BLaER1 (cell line): ENCODE measurements around the gene CENPH.
"Not testable (repeated sequence)": the region's sequence is repeated elsewhere in the genome, so short reads cannot be mapped to it uniquely, and the experiment has no call there.

ENCODE experiments used
- H3K27ac ChIP-seq: shearing (Covaris generic); formaldehyde crosslinking; 2 replicates; pipeline ENCODE4 v1.8.1; 2022
- H3K27me3 ChIP-seq: shearing (Covaris generic); formaldehyde crosslinking; 2 replicates; pipeline ENCODE4 v1.8.1; 2022
- H3K36me3 ChIP-seq: shearing (Covaris generic); formaldehyde crosslinking; 2 replicates; pipeline ENCODE4 v1.8.1; 2022
- H3K4me1 ChIP-seq: shearing (Covaris generic); formaldehyde crosslinking; 2 replicates; pipeline ENCODE4 v1.8.1; 2022
- H3K4me2 ChIP-seq: shearing (Covaris generic); formaldehyde crosslinking; 2 replicates; pipeline ENCODE4 v1.8.1; 2022
- H3K4me3 ChIP-seq: shearing (Covaris generic); formaldehyde crosslinking; 2 replicates; pipeline ENCODE4 v1.8.1; 2022
- H3K9ac ChIP-seq: shearing (Covaris generic); formaldehyde crosslinking; 2 replicates; pipeline ENCODE4 v1.8.1; 2022
- H3K9me3 ChIP-seq: shearing (Covaris generic); formaldehyde crosslinking; 2 replicates; pipeline ENCODE4 v1.8.1; 2022
- H4K20me1 ChIP-seq: shearing (Covaris generic); formaldehyde crosslinking; 2 replicates; pipeline ENCODE4 v1.8.1; 2022
- Cebpa-rat ChIP-seq: shearing (Covaris generic); IDR thresholded peaks from 2 replicates; pipeline ENCODE4 v1.8.1; 2022

CENPH gene

GRCh38 chr5:69166686-69167492 is 22.5 kb upstream of the CENPH start, which contains the start of gene CCNB1:
Gene CCNB1, plus strand, starts transcription at chr5:69167150. Its CDS starts 113 bp downstream, at chr5:69167263.
- TF ChIP-seq Cebpa-rat: no peak
- Histone ChIP-seq H3K27me3 (no peaks in the 10 kb centered on the region), H3K9ac (peak within 1 kb of the TSS; percentile 86), H3K27ac (peak within 1 kb of the TSS; percentile 84), H4K20me1 (no peaks in the 10 kb centered on the region), H3K36me3 (peaks cover 42% of the 10 kb centered on the region), H3K4me2 (peak within 1 kb of the TSS; percentile 87), H3K4me1 (peaks cover 28% of the 10 kb centered on the region), H3K4me3 (peak within 1 kb of the TSS; percentile 77), H3K9me3 (peaks cover 25% of the 10 kb centered on the region)

- peaks cover 28% of the 10 kb centered on the region for H3K4me1 ChIP-seq
- peak overlapping the region; percentile 86 for H3K9ac ChIP-seq
- peaks cover 48% of the 10 kb centered on the region for H3K36me3 ChIP-seq
- peak overlapping the region; percentile 87 for H3K4me2 ChIP-seq
- TF ChIP-seq Cebpa-rat: no peak
- H3K9me3 ChIP-seq: peaks cover 25% of the 10 kb centered on the region
- H3K4me3 ChIP-seq: peak overlapping the region; percentile 77
- H4K20me1 ChIP-seq: no peaks in the 10 kb centered on the region
- no peaks in the 10 kb centered on the region for H3K27me3 ChIP-seq
- H3K27ac ChIP-seq: peak overlapping the region; percentile 84
These were observed 21.9 kb upstream of the CENPH start for GRCh38 chr5:69167493-69167855.

- H3K4me3 ChIP-seq: peak overlapping the region; percentile 77
- peaks cover 53% of the 10 kb centered on the region for H3K36me3 ChIP-seq
- H3K4me2 ChIP-seq: peak overlapping the region; percentile 87
- H3K4me1 ChIP-seq: peaks cover 28% of the 10 kb centered on the region
- H3K9me3 ChIP-seq: peaks cover 22% of the 10 kb centered on the region
- H3K27me3 ChIP-seq: no peaks in the 10 kb centered on the region
- no peaks in the 10 kb centered on the region for H4K20me1 ChIP-seq
- H3K9ac ChIP-seq: peak overlapping the region; percentile 86
- peak overlapping the region; percentile 84; the same call in 1 of the 2 replicates for H3K27ac ChIP-seq
- TF ChIP-seq Cebpa-rat: no peak
These were observed 21.5 kb upstream of the CENPH start for GRCh38 chr5:69167929-69168328.

- Histone ChIP-seq H3K27ac (no peak overlapping the region), H3K4me2 (0 out of 2 replicates have a peak overlapping the region, but pooled peaks have one; percentile 2), H3K27me3 (no peaks in the 10 kb centered on the region), H3K9me3 (peaks cover 11% of the 10 kb centered on the region), H3K9ac (no peak overlapping the region), H3K36me3 (peaks cover 78% of the 10 kb centered on the region), H3K4me3 (no peak overlapping the region), H4K20me1 (no peaks in the 10 kb centered on the region), H3K4me1 (peaks cover 28% of the 10 kb centered on the region)
- no peak for TF ChIP-seq Cebpa-rat
These were observed 18.9 kb upstream of the CENPH start for GRCh38 chr5:69170495-69170894.

GRCh38 chr5:69170969-69171368 is 18.4 kb upstream of the CENPH start:
- Histone ChIP-seq H3K4me2 (0 out of 2 replicates have a peak overlapping the region, but pooled peaks have one; percentile 2), H3K27ac (no peak overlapping the region), H3K9ac (no peak overlapping the region), H3K27me3 (no peaks in the 10 kb centered on the region), H4K20me1 (no peaks in the 10 kb centered on the region), H3K4me3 (no peak overlapping the region), H3K9me3 (peaks cover 7% of the 10 kb centered on the region; the same call in 1 of the 2 replicates), H3K4me1 (peaks cover 28% of the 10 kb centered on the region), H3K36me3 (peaks cover 83% of the 10 kb centered on the region)
- no peak for TF ChIP-seq Cebpa-rat

GRCh38 chr5:69181659-69182293 is 7.6 kb upstream of the CENPH start:
- H3K36me3 ChIP-seq: peaks cover 22% of the 10 kb centered on the region
- H3K27me3 ChIP-seq, H3K4me1 ChIP-seq, H3K4me3 ChIP-seq, H3K9ac ChIP-seq, H3K27ac ChIP-seq, H3K4me2 ChIP-seq, H4K20me1 ChIP-seq: not testable (repeated sequence)
- peaks cover 13% of the 10 kb centered on the region; the same call in 1 of the 2 replicates for H3K9me3 ChIP-seq

GRCh38 chr5:69184621-69185020 is 4.8 kb upstream of the CENPH start:
- Histone ChIP-seq H3K4me2 (no peak overlapping the region), H3K4me1 (peaks cover 9% of the 10 kb centered on the region), H3K27ac (no peak overlapping the region), H3K9me3 (peaks cover 13% of the 10 kb centered on the region; the same call in 1 of the 2 replicates), H3K27me3 (no peaks in the 10 kb centered on the region), H3K9ac (no peak overlapping the region), H3K36me3 (no peaks in the 10 kb centered on the region), H4K20me1 (no peaks in the 10 kb centered on the region), H3K4me3 (no peak overlapping the region)
- no peak for TF ChIP-seq Cebpa-rat

- Histone ChIP-seq H4K20me1 (no peaks in the 10 kb centered on the region), H3K27ac (no peak overlapping the region), H3K27me3 (no peaks in the 10 kb centered on the region), H3K4me1 (peaks cover 20% of the 10 kb centered on the region), H3K4me2 (no peak overlapping the region), H3K9ac (no peak overlapping the region), H3K9me3 (peaks cover 4% of the 10 kb centered on the region; the same call in 1 of the 2 replicates), H3K36me3 (peaks cover 7% of the 10 kb centered on the region; the same call in 1 of the 2 replicates), H3K4me3 (no peak overlapping the region)
- no peak for TF ChIP-seq Cebpa-rat
These were observed 2.0 kb upstream of the CENPH start for GRCh38 chr5:69187342-69187741.

- peak overlapping the region; percentile 85 for H3K9ac ChIP-seq
- H4K20me1 ChIP-seq: no peaks in the 10 kb centered on the region
- H3K4me1 ChIP-seq: peaks cover 20% of the 10 kb centered on the region
- no peak for TF ChIP-seq Cebpa-rat
- H3K9me3 ChIP-seq: no peaks in the 10 kb centered on the region
- H3K4me3 ChIP-seq: peak overlapping the region; percentile 85
- peak overlapping the region; percentile 84 for H3K4me2 ChIP-seq
- H3K27me3 ChIP-seq: no peaks in the 10 kb centered on the region
- H3K27ac ChIP-seq: peak overlapping the region; percentile 87; the same call in 1 of the 2 replicates
- H3K36me3 ChIP-seq: peaks cover 20% of the 10 kb centered on the region
These were observed 597 bp upstream of the CENPH start for GRCh38 chr5:69188811-69189161.

GRCh38 chr5:69202497-69202896 is 13.1 kb downstream of the CENPH start:
- H3K9ac ChIP-seq: no peak overlapping the region
- no peaks in the 10 kb centered on the region for H3K4me1 ChIP-seq
- H3K27me3 ChIP-seq: no peaks in the 10 kb centered on the region
- TF ChIP-seq Cebpa-rat: no peak
- peaks cover 77% of the 10 kb centered on the region for H3K36me3 ChIP-seq
- no peaks in the 10 kb centered on the region for H3K9me3 ChIP-seq
- H3K4me3 ChIP-seq: no peak overlapping the region
- no peak overlapping the region for H3K4me2 ChIP-seq
- no peak overlapping the region for H3K27ac ChIP-seq
- H4K20me1 ChIP-seq: no peaks in the 10 kb centered on the region
